PC-3 (cell line): Measurements from ENCODE around the gene CDX2. TPM values are rescaled to one million over a fixed set of nuclear protein-coding genes. Genes with fewer than 3 reads are reported as not detected.
A peak's percentile ranks its signal among the peaks of the same experiment; 100 is the strongest.

ENCODE experiments used
- ATAC-seq: fragments of 200-7000 bp; cut with Tn5 transposase; 2 replicates; pipeline ENCODE4 v1.9.1; 2020; ENCODE audit warnings: mild to moderate bottlenecking, moderate library complexity
- BruUV-seq: library from RNA; stranded (reverse); fragments of 400-500 nt; replicated peaks from 2 replicates; lab custom pipeline; 2021; lab: Mats Ljungman, UMichigan
- CTCF ChIA-PET: fragments of 300-600 bp; sonication (Branson Sonifier 250); formaldehyde crosslinking; loops from one replicate; lab custom pipeline; 2022; ENCODE audit warnings: antibody characterized with exemption; lab: Charles Lee
- POLR2A ChIA-PET: fragments of 300-600 bp; sonication (Branson Sonifier 250); formaldehyde crosslinking; loops from one replicate; lab custom pipeline; 2022; ENCODE audit warnings: antibody characterized with exemption; ENCODE audit not compliant: unreplicated experiment; lab: Charles Lee
- DNase-seq: peaks from one replicate; pipeline ENCODE4 v3.0.0-alpha.2; 2015
- H2AFZ ChIP-seq: fragments of 300-600 bp; sonication (generic); 2 replicates; pipeline ENCODE4 v1.6.0; 2016; ENCODE audit warnings: antibody characterized with exemption, low read length
- H3F3A ChIP-seq: fragments of 300-600 bp; sonication (generic); one replicate; pipeline ENCODE4 v1.6.0; 2017; ENCODE audit warnings: antibody characterized with exemption, low read length, control low read depth, mild to moderate bottlenecking; ENCODE audit not compliant: unreplicated experiment
- H3K27ac ChIP-seq: fragments of 300-600 bp; sonication (generic); 2 replicates; pipeline ENCODE4 v1.5.1; 2016; ENCODE audit warnings: mild to moderate bottlenecking, low read length
- H3K27me3 ChIP-seq: fragments of 300-600 bp; sonication (generic); 2 replicates; pipeline ENCODE4 v1.6.1; 2016; ENCODE audit warnings: low read length, mixed read lengths
- H3K36me3 ChIP-seq: fragments of 300-600 bp; sonication (generic); 2 replicates; pipeline ENCODE4 v1.6.1; 2016; ENCODE audit warnings: low read depth, mixed run types, low read length, mixed read lengths
- H3K4me1 ChIP-seq: fragments of 300-600 bp; sonication (generic); 2 replicates; pipeline ENCODE4 v1.5.1; 2016; ENCODE audit warnings: low read length; ENCODE audit not compliant: insufficient read depth
- H3K4me2 ChIP-seq: fragments of 300-600 bp; sonication (generic); 2 replicates; pipeline ENCODE4 v1.6.0; 2016; ENCODE audit warnings: low read length
- H3K4me3 ChIP-seq: fragments of 300-600 bp; sonication (generic); 2 replicates; pipeline ENCODE4 v1.5.1; 2016; ENCODE audit warnings: mild to moderate bottlenecking, low read length, mixed read lengths
- H3K79me2 ChIP-seq: fragments of 300-600 bp; sonication (generic); 2 replicates; pipeline ENCODE4 v1.6.1; 2017; ENCODE audit warnings: low read length, mixed read lengths
- H3K9ac ChIP-seq: fragments of 300-600 bp; sonication (generic); 2 replicates; pipeline ENCODE4 v1.6.0; 2016; ENCODE audit warnings: mild to moderate bottlenecking, low read length
- H3K9me2 ChIP-seq: fragments of 300-600 bp; sonication (generic); replicated peaks from 2 replicates; pipeline ENCODE4 v1.6.1; 2016; ENCODE audit warnings: mixed run types, low read length, mixed read lengths
- H3K9me3 ChIP-seq: fragments of 300-600 bp; sonication (generic); 2 replicates; pipeline ENCODE4 v1.6.1; 2016; ENCODE audit warnings: low read length, mixed read lengths
- H4K20me1 ChIP-seq: fragments of 300-600 bp; sonication (generic); 2 replicates; pipeline ENCODE4 v1.6.1; 2016; ENCODE audit warnings: low read length, mixed read lengths
- CTCF ChIP-seq: fragments of 300-600 bp; sonication (generic); conservative IDR thresholded peaks from 2 replicates; pipeline ENCODE4 v1.5.1; 2017; ENCODE audit warnings: antibody characterized with exemption, low read depth, mild to moderate bottlenecking, low read length
- EZH2 ChIP-seq: fragments of 300-600 bp; sonication (generic); IDR thresholded peaks from one replicate; pipeline ENCODE4 v1.6.1; 2017; ENCODE audit warnings: antibody characterized with exemption, mild to moderate bottlenecking, low read length; ENCODE audit not compliant: unreplicated experiment
- EZH2phosphoT487 ChIP-seq: fragments of 300-600 bp; sonication (generic); IDR thresholded peaks from 2 replicates; pipeline ENCODE4 v1.6.1; 2018; ENCODE audit warnings: mild to moderate bottlenecking, antibody characterized with exemption, low read length, borderline replicate concordance
- intact Hi-C: fragments of 100-400 bp; cut with micrococcal nuclease; formaldehyde crosslinking; loops from 2 replicates; pipeline ENCODE4 v1.9.0; 2023
- total RNA-seq: library from RNA; depleted of rRNA; stranded (reverse); fragments of >200 nt; gene quantifications from 2 replicates; pipeline ENCODE4 v1.2.3, GENCODE V29; 2014

The CDX2 gene
- total RNA-seq, 1 experiment from 2014 or later, result 0.62 TPM

- no TSS peak for BruUV-seq
- ATAC-seq (no peak), DNase-seq (no peak)
- ChIA-PET CTCF (no interaction called here), POLR2A (no interaction called here)
- Histone ChIP-seq H3K9ac (peak overlapping the region; percentile 19; the same call in 1 of the 2 replicates), H3K4me2 (peak overlapping the region; percentile 84), H3K9me2 (no peaks in the 10 kb centered on the region), H3F3A (no peaks in the 10 kb centered on the region), H3K4me1 (peaks cover 28% of the 10 kb centered on the region), H3K27ac (no peak overlapping the region), H3K36me3 (no peaks in the 10 kb centered on the region), H3K27me3 (peaks cover 18% of the 10 kb centered on the region), H3K79me2 (no peaks in the 10 kb centered on the region), H2AFZ (peak overlapping the region; percentile 67), H3K4me3 (peak overlapping the region; percentile 61), H3K9me3 (no peaks in the 10 kb centered on the region), H4K20me1 (no peaks in the 10 kb centered on the region)
- intact Hi-C loops, result no loop called here
- TF ChIP-seq CTCF (no peak), EZH2 (no peak), EZH2phosphoT487 (no peak)
These were observed 9.1 kb downstream of the CDX2 start for GRCh38 chr13:27959976-27960361.

DNA sequence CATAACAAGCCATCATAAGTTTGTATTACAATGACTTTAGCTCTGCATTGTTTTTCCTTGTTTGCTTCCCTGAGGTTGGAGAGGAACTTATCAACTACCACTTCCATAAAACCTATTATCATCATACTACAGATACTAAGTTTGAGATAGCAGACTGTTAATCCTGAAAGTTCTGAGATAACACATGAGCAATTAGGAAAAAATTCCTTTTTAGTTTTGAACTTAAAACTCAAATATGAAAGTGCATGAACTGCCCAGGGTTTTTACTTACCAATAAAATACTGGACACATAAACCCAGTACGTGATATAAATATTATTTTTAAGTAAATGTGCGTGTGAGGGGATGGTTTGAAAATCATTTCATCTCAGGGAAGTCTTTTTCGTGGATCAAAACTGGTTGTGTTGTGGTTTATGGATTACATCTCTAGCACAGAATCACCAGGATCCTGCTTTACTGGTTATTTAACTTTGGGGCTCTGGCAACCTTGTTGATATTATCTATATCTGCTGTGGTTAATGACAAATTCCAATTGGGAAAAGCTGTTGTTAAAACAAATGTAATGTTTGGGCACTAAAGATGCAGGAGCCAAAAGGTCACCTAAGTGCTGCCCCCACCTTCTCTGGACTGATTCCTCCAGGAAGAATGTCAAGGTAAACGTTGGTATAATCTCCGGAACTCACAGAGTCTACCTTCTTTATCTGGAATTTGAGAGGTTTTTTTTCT lies 12.4 kb downstream of the CDX2 start:
- H3F3A ChIP-seq, result no peaks in the 10 kb centered on the region
- peak overlapping the region; percentile 30; the same call in 1 of the 2 replicates for H3K4me2 ChIP-seq
- no peak overlapping the region for H3K9ac ChIP-seq
- ChIA-PET POLR2A (no interaction called here), CTCF (no interaction called here)
- H3K27me3 ChIP-seq, result peaks cover 16% of the 10 kb centered on the region
- H3K9me2 ChIP-seq, result no peaks in the 10 kb centered on the region
- DNase-seq (peak; percentile 74), ATAC-seq (no peak)
- intact Hi-C loops, result no loop called here
- no peaks in the 10 kb centered on the region for H3K36me3 ChIP-seq
- no TSS peak for BruUV-seq
- H3K79me2 ChIP-seq, result no peaks in the 10 kb centered on the region
- peaks cover 34% of the 10 kb centered on the region for H3K4me1 ChIP-seq
- peak overlapping the region; percentile 59 for H3K27ac ChIP-seq
- no peak for TF ChIP-seq EZH2phosphoT487
- TF ChIP-seq CTCF, result no peak
- no peak for TF ChIP-seq EZH2
- no peaks in the 10 kb centered on the region for H3K9me3 ChIP-seq
- no peaks in the 10 kb centered on the region for H4K20me1 ChIP-seq
- no peak overlapping the region for H3K4me3 ChIP-seq
- no peak overlapping the region for H2AFZ ChIP-seq
